Loucy (cell line): ENCODE data around the gene SMARCE1.

Experiments
- EZH2phosphoT487 ChIP-seq: fragments of 200-600 bp; IDR thresholded peaks from 2 replicates; pipeline ENCODE4 v1.6.1; 2018; ENCODE audit warnings: antibody characterized with exemption, mild to moderate bottlenecking, moderate library complexity, borderline replicate concordance
- TF ChIP-seq, protein P1 (sequence below): fragments of 200-600 bp; sonication (generic); conservative IDR thresholded peaks from 2 replicates; pipeline ENCODE4 v1.5.1; 2014; ENCODE audit warnings: mild to moderate bottlenecking, antibody characterized with exemption, low read length

DNA sequence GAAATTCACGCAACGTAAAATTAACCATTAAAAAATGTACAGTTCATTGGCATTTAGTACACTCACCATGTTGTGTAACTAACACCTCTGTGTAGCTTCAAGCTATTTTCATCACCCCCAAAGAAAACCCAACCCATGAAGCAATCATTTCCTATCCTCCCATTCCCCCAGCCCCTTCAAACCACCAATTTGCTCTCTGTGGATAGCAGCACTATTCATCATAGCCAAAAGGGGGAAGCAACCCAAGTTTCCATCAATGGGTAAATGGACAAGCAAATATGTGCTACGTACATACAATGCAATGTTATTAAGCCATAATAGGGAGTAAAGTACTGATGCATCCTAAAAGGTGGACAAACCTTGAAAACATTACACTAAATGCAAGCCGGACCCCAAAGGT lies 28.3 kb upstream of the SMARCE1 start:
- TF ChIP-seq, protein P1, sequence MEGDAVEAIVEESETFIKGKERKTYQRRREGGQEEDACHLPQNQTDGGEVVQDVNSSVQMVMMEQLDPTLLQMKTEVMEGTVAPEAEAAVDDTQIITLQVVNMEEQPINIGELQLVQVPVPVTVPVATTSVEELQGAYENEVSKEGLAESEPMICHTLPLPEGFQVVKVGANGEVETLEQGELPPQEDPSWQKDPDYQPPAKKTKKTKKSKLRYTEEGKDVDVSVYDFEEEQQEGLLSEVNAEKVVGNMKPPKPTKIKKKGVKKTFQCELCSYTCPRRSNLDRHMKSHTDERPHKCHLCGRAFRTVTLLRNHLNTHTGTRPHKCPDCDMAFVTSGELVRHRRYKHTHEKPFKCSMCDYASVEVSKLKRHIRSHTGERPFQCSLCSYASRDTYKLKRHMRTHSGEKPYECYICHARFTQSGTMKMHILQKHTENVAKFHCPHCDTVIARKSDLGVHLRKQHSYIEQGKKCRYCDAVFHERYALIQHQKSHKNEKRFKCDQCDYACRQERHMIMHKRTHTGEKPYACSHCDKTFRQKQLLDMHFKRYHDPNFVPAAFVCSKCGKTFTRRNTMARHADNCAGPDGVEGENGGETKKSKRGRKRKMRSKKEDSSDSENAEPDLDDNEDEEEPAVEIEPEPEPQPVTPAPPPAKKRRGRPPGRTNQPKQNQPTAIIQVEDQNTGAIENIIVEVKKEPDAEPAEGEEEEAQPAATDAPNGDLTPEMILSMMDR = no peak; the same call in 1 of the 2 replicates
- TF ChIP-seq EZH2phosphoT487 = no peak
